Inferior parietal cortex (tissue), 1 donor: ENCODE results near the gene SLC9A5.

Experiments
- DNase-seq: peaks from one replicate; pipeline ENCODE4 v3.0.0-alpha.2; 2016; ENCODE audit errors: extremely low spot score

SLC9A5 gene, protein sequence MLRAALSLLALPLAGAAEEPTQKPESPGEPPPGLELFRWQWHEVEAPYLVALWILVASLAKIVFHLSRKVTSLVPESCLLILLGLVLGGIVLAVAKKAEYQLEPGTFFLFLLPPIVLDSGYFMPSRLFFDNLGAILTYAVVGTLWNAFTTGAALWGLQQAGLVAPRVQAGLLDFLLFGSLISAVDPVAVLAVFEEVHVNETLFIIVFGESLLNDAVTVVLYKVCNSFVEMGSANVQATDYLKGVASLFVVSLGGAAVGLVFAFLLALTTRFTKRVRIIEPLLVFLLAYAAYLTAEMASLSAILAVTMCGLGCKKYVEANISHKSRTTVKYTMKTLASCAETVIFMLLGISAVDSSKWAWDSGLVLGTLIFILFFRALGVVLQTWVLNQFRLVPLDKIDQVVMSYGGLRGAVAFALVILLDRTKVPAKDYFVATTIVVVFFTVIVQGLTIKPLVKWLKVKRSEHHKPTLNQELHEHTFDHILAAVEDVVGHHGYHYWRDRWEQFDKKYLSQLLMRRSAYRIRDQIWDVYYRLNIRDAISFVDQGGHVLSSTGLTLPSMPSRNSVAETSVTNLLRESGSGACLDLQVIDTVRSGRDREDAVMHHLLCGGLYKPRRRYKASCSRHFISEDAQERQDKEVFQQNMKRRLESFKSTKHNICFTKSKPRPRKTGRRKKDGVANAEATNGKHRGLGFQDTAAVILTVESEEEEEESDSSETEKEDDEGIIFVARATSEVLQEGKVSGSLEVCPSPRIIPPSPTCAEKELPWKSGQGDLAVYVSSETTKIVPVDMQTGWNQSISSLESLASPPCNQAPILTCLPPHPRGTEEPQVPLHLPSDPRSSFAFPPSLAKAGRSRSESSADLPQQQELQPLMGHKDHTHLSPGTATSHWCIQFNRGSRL

DNA sequence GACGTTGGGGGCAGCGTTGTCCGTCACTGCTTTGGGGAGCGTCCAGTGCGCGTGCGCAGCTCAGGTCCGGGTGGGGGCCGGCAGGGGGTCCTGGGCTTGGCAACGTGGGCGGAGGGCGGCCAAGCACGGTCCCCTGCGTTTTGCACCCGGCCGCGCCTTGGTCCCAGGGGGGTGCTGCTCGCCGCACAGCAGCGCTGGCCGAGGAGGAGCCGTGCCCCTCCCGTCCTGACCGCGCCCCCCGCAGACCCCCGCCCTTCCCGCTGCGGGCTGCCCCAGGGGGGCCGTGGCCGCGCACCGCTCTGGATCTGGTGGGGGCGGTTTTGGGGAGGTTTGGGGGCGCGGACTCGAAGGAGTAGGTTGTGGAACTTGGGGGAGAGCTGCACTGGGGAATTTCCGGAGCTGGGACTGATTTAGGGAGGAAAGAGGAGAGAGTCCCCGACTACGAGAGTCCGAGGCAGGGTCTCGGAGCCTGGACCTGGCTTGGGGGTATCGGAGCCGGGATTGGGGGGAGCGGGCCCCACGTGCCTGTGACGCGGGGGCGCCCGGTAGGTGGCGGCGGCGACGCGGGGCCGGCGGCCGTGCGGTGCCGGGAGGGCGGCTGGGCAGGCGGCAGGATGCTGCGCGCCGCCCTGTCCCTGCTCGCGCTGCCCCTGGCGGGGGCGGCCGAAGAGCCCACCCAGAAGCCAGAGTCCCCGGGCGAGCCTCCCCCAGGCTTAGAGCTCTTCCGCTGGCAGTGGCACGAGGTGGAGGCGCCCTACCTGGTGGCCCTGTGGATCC is at the start of gene SLC9A5:
Gene SLC9A5 (plus strand): TSS at position 579 of the 777 bp plus-strand sequence. CDS start 36 bp downstream, at position 615.
- no peak for DNase-seq

DNA sequence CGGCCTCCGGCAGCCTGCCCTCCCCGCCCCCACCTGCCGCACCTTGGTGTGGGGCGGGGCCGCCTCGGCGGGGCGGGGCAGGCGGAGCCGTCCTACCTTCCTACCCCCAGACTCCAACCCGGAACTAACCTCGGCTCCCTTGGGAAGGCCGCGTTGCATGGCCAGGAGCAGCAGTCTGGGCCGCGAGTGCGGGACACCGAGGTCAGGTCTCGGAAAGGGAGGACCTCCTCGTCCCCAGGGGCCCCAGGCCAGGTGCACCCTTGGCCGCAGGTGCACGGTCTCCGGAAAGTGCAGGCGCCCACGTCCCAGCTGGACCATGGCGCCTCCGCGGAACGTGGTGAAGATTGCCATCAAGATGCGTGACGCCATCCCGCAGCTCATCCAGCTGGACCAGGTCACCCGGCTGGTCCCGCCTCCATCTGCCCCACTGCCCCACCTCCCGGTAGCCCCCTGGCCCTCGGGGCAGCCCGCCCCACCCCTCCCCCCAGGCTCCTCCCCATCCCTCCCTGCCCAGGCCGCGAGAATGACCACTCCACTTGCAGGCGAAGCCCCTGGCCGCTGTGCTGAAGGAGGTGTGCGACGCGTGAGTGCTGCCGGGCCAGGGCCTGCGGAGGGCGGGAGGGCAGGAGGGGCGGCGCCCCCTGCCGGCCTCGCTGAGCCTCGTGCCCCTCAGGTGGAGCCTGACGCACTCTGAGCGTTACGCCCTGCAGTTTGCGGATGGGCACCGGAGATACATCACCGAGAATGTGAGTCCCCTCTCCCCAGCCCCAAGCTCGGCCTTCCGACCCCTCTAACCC is 49.6 kb upstream of the SLC9A5 start, which contains the start of gene ELMO3:
Gene ELMO3 (plus strand): TSS at position 121 of the 797 bp plus-strand sequence. CDS start 196 bp downstream, at position 317.
- DNase-seq: no peak

DNA sequence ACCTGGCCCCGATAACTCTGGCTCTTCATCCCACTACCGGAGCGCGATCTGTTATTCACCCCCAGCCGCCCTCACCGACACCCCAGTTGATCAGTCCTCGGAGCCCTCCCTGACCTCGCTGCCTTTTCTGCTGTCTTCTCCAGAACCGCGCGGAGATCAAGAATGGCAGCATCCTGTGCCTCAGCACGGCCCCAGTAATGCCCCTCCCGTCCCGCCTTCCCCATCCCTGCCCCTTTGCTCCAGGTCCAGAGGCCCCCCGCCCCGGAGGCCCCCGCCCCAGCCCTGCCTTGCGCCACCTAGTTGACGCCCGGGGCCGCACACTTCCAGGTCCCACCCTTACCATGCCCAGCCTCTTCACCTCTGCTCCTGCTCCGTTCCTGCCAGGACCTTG is 49.0 kb upstream of the SLC9A5 start:
- no peak for DNase-seq

DNA sequence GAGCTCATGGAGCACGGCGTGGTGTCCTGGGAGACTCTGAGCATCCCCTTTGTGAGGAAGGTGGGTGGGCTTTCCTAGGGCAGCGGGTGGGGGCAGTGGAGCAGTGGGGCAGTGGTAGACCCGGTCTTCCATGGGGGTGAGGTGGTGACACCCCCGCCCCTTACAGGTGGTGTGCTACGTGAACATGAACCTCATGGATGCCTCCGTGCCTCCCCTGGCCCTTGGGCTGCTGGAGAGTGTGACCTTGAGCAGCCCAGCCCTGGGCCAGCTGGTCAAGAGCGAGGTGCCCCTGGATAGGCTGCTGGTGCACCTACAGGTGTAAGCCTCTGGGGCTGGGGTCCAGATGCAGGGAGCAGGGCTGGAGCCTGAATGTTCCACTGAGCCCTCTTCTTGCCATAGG is 48.3 kb upstream of the SLC9A5 start:
- DNase-seq: no peak

DNA sequence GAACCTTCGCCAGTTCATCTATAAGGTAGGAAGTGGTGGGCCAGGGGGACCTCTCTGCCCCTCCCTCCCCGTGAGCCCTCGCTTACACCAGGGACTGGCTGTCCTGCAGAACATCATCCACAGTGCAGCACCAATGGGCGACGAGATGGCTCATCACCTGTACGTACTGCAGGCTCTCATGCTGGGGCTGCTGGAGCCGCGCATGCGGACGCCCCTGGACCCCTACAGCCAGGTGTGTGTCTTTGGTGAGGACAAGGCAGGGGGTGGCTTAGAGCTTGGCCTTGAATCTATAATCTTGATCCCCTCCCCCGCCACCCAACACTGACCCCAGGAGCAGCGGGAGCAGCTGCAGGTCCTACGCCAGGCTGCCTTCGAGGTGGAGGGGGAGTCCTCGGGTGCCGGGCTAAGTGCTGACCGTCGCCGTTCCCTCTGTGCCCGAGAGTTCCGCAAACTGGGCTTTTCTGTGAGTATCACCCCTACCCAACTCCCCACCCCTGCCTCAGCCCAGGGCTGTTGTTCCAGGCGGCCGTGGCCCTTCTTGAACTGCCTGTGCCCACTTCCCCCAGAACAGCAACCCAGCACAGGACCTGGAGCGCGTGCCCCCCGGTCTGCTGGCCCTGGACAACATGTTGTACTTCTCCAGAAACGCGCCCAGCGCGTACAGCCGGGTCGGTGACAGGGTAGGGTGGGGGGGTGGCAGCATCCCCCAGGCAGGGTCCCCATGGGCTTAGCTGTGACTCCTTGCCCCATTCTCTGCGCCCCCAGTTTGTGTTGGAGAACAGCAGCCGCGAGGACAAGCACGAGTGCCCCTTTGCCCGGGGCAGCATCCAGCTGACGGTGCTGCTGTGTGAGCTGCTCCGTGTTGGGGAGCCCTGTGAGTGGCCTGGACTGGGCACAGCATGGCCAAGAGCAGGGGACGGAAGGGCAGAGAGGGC is 47.1 kb upstream of the SLC9A5 start:
- DNase-seq: no peak

DNA sequence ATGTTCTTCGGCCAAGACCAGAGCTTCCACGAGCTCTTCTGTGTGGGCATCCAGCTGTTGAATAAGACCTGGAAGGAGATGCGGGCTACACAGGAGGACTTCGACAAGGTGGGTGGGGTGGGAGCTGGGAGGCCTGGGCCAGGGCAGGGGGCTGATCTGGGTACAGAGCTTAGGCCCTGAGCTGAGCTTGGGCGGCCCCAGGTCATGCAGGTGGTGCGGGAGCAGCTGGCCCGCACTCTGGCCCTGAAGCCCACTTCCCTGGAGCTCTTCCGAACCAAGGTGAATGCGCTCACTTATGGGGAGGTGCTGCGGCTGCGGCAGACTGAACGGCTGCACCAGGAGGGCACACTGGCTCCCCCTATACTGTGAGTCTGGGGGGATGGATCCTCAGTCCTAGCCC is 46.4 kb upstream of the SLC9A5 start:
- no peak for DNase-seq

DNA sequence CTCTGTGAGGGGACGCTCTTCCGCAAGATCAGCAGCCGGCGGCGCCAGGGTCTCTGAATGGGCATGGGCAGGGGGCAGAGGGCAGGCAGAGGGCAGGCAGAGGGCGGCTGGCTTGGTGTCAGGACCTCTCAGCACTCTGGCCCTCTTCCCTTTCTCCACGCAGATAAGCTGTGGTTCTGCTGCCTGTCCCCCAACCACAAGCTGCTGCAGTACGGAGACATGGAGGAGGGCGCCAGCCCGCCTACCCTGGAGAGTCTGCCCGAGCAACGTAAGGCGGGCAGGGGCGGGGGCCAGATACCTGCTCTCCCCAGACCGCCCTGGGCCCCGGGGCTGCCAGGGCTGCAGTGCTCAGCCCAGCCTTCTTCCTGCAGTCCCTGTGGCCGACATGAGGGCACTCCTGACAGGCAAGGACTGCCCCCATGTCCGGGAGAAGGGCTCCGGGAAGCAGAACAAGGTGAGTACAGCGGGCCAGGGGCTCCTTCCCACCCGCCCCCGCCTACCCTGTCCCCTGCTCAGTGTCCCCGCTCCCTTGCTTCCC is 45.8 kb upstream of the SLC9A5 start:
- DNase-seq: no peak

DNA sequence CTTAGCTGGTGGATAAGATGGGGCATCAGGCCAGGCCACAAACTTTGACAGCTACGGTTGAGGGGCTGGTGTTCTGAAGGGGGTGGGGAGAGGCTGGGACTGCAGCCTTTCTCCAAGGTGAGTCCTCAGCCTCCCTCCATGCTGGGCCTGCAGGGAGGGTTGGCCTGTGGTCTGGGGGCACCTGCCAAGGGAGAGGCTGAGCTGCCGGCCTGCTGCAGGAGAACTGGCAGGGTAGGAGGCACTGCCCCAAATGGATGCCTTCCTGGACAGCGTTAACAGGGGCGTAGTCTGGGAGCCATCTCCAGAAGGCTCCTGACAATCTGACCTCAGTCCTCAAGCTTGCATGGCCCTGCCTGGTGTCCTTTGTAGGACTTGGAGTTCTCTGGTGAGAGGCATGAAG is 44.7 kb upstream of the SLC9A5 start:
- no peak for DNase-seq

DNA sequence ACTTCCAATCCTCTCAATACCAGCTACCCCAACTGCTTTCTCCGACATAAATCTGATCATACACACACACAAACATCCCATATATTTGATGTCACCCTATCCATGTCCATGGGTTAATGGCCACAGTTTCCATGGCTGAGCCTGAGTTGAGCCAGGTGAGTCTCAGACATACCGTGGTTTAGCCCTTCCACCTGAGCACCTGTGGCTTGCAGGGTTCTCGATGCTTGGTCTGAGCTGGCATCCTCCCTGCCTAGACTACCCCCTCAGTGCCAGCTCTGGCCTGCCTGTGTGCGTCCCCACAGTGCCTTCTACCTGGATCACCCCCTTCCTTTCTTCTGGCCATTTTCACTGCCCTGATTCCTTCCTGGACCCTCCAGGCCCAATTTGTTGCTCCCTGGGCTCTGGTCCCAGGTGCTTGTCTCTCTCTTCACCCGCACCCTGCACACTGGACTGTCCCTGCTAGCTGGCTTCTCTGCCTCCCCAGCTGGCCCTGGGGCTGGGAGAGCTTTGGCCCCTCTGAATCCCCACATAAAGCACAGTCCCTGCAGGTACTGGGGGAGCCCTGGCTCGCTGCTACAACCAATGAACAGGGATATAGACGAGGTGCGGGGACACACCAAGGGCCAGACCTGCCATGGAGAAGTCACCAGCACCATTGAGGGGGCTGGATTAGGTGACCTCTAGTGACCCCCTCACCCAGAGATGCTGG is 42.5 kb upstream of the SLC9A5 start:
- DNase-seq: no peak

DNA sequence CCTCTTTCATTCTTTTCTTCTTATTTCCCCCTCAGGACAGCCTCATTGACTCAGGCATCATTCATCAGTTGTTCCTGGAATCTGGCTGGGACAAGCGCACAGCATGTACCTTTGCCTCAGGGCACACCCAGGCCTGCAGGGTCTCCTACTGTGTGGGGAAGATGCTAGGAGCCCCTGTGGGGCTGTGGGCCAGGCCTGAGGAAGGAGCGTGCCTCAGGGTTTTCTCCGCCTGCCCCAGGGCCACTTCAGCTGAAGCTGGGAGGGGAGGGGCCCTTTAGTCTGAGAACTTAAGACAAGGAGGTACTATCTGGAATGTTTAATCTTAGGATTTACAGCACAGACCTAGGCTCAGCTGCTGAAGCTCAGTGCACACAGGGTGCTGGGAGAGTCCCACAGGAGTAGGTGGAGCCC is 41.9 kb upstream of the SLC9A5 start:
- DNase-seq: no peak

DNA sequence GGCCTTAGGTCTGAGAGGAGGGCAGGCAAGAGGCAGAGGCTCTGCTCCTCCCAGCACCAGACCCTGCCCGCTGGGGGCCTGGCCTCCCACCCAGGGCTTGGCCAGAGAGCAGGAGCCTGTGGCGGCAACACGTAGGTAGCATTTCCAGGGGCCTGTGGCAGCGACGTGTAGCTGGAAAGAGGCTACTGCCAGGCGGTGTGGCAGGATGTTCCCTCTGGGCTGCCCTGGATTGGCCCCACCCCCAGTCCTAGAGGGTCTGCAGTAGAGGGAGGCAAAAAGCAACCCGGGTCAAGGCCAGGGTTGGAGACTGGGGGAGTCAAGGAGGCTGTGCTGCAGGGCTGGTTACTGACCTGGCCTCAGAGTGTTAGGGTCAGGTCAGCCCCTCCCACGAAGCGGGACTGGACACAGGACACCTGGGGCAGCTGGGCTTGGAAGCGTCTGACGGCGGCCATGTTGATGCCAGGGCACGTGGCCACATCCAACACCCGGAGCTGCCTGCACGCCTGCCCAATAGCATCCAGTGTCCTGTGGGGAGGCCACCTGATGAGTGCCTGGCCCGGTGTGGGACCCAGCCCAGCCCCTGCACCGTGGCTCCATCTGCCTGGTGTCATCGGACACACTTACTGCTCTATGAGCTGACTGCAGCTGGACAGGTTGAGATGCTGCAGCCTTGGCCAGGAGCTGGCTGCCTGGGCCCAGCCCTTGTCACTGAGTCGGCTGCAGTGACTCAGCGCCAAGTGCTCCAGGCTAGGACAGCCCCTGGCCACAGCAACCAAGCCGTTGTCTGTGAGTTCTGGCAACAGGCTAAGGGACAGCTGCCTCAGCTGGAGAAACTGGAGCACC is 41.3 kb upstream of the SLC9A5 start:
- DNase-seq: no peak

DNA sequence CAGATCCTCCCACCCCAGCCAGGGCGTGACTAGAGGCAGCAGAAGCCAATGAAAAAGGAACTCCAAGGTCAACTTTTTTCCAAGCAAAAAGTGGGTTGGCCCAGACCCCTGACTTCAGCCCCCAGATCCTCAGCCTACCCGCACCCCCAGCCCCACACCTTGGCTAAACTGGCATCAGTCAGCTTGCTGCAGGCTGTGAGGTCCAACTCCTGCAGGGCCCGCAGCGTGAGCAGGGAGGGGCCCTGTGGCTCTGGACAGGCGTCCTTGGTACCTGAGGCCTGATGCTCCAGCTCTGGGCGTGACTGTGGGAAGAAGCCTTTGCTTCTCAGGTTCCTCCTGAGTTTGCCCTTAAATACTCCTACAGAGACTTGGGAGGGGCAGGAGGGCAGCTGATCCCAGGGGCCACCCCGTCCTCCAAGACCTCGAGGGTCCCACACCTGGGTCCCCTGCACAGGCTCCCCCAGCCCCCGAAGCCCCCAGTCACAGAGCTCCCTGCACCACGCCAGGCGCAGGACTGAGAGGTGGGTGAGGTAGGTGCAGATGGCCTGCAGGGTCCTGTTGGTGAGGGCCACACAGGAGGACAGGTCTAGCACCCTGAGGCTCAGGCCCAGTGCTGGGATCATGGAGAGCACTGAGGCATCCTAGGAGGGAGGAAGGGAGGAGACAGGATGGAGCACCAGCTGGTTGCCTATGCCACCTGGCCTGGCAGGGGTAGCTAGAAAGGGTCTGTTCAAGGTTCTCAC is 40.5 kb upstream of the SLC9A5 start:
- no peak for DNase-seq

DNA sequence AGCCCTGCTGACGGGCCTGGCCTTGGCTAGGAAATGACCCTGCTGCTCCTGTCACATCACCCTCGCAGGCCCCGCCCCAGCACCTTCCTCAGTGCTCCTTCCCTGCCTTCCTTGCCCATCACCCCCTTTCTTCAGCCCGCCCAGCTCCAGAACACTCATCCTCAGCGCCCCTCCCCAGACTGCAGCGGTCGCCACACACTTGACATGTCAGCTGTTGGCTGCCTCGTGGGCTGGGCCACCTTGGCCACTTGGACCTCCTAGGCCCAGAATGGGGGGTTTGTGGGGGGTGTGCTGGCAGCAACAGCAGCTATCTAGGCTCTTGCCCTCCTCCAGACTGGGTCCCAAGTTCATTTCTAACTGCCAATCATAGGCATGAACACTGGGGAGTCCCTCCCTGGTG is 39.2 kb upstream of the SLC9A5 start:
- DNase-seq: no peak

DNA sequence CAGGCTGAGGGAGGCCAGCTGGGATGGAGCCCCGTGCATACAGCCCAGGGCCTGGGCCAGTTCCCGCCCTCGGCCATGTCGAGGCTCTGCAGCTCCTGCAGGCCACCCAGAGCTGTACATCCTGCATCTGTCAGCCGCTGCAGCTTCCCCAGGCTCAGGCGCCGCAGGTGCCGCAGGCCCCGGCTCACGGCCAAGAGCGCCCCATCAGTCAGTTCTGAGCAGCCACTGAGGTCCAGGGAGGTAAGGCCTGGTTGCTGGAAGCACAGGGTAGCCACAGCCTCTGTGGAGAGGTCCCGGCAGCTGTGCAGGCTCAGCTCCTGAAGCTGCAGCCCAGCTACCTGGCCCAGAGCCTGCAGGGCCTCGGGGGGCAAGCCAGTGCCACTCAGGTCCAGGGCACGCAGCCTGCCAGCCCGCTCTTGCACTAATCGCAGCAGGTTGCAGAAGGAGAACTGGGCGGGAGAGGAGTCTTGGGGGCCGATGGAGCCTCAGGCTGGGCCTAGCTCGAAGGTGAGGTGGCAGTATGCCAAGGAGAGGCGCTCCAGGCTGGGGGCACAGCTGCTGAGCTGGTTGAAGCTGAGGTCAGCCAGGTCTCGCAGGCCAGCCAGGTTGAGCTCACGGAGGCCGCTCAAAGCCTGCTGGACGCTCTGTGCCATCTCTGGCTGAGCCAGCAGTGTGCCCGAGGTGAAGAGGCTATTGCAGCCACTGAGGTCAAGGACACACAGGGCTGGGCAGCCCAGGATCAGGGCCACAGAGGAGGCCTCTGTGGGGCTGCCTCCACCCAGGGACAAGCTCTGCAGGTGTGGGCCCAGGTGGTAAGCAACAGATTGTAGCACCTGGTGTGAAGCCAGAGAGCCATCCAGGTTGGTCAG is 38.5 kb upstream of the SLC9A5 start:
- DNase-seq: no peak

DNA sequence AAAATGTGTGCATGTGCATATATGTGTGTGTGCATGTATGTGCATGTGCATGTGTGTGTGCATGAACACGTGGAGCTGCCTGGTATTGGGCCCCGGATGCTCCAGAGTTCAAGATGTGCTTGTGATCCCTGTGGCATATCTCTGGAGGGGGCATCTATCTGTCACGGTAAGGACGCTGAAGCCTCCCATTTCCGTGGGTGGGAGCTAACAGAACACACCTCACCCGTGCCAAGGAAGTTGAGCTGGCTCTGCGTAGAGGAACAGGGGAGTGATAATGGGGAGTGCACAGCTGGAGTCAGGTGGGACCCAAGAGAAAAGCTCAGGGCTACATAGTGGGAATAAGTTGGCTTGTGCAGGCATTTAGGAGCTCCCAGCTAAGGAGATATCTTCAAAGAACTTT is 37.1 kb upstream of the SLC9A5 start:
- DNase-seq: no peak

DNA sequence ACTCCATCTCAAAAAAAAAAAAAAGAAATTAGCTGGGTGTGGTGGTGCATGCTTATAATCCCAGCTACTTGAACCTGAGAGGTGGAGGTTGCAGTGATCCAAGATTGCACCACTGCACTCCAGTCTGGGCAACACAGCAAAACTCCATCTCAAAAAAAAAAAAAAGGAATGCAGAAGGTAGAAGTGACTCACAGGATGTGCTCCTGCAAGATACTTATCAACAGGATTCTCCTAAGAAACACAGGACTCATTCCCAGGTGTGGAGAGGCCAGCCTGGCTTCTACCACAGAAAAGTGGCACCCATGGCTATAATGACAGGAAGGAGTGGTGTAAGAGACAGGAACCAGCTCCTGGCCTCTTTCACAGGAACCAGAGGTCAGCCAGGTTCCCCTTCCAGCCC is 36.0 kb upstream of the SLC9A5 start:
- DNase-seq: no peak
